ENCODE results near the gene UNC13A.

The UNC13A gene

DNA sequence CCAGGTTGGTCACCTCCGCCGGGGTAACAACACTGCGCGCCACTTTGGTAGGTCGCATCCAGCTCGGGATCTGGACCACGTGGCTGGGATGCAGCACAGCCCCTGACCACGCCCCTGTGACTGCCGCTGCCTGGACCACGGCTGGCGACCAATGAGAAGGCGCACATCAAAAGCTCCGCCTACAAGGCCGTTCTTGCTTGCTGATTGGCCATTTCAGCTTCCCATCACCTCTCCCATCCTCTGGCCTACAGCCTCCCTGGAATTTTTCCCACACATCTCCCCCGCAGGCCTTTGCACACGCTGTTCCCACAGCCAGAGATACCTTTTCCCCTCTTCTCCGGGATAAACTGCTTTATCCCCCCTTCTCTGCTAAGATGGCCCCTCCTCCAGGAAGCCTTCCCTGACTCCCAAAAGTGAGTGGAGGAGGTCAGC, 18.6 kb upstream of the UNC13A start:
- DNase-seq (ENCODE audit: low spot score): no peak

DNA sequence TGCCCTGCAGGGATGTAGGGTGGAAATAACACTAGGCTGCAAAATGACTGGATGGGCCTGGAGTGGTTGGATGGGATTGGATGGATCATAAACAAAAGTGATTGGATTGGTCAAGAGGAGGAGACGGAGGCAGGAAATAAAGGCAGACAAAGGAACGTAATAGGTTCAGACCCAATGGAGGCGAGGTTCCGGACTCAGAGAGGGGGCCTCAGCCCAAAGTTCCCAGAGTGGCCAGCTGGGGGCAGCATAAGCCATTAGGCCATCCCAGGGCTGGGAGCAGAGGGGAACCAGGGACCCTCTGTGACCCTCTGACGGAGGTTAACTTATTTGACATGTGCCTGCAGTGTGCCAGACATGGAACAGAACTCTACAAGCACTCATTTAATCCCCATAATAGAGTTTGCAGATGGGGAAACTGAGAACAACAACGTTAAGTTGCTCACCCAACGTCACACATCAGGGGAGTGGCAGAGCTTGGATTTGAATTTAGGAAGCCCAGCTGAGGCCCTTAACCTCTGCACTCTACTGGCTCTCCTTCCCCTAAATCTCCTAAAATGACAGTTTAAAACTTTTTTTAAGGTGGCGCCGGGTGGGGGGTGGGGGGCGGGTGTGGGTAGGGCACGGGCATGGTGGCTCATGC, 15.8 kb upstream of the UNC13A start:
- peak; percentile 57 for DNase-seq (ENCODE audit: low spot score)

DNA sequence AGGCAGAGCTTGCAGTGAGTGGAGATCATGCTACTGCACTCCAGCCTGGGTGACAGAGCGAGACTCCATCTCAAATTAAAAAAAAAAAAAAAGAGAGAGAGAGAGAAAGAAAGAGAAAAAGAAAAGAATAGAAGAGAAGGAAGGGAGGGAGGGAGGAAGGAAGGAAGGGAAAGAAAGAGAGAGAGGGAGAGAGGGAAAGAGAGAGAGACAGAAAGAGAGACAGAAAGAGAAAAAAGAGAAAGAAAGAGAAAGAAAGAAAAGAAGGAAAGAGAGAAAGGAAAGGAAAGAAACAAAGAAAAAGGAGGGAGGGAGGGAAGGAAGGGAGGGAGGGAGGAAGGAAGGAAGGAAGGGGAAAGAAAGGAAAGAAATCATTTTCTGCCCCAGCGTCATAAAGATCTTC, 7.0 kb upstream of the UNC13A start:
- DNase-seq (ENCODE audit: low spot score): no peak

DNA sequence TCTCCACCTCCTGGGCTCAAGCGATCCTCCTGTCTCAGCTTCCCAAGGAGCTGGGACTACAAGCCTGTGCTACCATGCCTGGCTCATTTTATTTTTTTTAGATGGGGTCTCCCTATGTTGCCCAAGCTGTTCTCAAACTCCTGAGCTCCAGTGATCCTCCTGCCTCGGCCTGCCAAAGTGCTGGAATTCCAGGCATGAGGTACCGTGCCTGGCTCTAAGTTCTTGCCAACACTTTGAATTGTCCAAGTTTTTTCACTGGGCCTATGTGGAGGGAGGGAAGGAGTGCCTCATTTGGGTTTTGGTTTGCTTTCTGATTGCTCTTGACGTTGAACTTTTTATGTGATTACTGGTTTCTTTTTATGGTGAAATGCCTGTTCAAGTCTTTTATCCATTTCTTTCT, 4.4 kb upstream of the UNC13A start:
- no peak for DNase-seq (ENCODE audit: low spot score)

DNA sequence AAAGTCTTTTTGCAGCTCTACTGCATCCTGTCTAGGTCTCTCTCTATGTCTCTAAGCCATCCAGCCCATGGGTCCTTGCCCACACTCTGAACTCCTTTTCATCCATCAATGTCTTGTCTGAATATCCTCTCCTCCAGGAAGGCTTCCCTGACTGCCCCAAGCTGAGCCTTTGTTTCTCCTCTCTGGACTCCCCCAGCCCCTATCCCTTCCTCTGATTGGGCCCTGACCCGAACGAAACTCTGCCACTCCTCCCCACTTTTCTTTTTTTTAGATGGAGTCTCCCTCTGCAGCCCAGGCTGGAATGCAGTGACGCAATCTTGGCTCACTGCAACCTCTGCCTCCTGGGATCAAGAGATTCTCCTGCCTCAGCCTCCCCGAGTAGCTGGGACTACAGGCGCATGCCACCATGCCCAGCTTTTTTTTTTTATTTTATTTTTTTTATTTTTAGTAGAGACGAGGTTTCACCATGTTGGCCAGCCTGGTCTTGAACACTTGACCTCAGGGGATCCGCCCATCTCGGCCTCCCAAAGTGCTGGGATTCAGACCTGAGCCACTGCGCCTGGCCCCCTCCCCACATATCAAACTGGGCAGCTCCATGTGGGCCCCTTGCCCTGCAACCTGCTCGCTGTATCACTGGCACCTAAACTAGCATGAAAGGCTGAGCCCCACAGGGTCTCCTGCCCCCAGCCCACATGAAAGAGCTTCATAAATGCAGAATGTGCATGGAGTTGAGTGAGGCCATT, 870 bp upstream of the UNC13A start:
- no peak for DNase-seq (ENCODE audit: low spot score)

DNA sequence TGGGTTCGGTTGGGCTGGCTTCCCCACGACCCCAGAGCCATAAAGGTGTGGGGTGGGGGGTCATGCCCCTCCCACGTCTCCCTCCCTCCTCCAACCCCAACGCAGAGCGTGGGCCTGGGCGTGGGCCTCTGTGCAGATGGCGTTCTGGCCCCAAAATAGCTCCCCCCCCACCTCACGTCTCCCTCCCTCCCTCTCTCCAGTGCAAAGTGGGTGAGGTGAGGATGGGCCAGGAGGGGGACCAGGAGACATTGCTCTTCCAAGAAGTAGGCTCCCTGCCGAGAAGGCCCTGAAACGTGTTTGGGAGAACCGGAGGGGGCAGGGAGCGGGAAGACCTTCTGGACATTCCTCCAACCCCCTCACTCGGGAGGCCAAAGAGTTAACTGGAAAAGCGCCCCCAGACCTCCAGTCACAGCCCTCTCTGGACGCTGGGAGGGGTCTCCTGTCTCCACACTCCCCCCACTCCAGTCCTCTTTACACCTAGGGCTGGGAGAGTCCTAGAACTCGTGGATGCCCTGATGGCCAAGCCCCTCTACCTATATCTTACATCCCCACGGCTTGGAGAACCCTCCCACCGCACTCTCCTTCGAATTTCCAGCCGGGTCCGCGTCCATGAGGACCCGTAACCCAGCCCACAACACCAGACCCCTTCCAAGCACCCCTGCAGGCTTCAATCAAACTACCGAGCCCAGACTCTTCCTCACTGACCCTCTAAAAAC, 855 bp downstream of the UNC13A start:
- DNase-seq (ENCODE audit: low spot score): no peak

DNA sequence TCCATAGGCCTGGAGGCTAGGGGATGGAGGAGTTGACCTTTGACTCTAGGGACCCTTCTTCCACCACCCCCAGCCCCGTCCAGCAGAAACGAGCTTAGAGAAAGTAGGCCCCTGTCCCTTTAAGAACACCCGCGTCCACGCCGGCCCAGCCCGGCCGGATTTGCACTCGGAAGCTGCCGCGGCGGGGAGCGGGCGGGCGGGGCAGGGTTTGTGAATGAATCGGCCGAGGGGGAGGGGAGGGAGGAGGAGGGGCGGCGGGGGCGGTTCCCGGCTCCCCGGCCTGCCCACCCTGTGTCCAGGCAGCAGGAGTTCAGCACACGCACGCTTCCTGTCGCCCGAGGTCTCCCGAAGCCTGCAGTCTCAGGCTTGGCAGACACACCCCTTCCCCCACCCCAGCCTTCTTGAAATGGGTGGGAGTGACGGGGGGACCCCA, 1.5 kb downstream of the UNC13A start:
- DNase-seq (ENCODE audit: low spot score): no peak

DNA sequence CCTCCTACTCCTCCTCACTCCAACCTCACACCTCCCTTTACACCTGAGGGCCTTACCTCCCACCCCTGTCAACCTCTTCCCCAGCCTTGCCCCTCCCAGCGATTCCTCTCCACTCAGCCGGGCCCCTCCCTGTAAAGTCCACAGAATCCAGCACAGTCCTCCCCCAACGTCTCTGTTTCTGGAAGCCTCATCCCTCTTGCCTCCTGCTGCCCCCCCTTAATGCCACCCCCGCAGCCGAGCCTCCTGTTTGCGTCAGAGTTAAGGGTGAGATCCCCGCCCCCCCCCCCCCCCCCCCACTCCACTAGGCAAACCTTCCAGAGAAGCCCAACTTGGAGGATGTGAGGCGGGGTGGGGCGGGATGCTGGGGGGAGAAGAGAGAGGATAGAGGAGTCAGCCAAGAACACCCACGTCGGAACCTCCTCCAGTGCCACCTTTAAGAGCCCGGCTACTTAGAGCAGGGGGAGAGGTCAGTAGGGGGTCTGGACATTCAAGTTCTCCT, 2.1 kb downstream of the UNC13A start:
- no peak for DNase-seq (ENCODE audit: low spot score)

DNA sequence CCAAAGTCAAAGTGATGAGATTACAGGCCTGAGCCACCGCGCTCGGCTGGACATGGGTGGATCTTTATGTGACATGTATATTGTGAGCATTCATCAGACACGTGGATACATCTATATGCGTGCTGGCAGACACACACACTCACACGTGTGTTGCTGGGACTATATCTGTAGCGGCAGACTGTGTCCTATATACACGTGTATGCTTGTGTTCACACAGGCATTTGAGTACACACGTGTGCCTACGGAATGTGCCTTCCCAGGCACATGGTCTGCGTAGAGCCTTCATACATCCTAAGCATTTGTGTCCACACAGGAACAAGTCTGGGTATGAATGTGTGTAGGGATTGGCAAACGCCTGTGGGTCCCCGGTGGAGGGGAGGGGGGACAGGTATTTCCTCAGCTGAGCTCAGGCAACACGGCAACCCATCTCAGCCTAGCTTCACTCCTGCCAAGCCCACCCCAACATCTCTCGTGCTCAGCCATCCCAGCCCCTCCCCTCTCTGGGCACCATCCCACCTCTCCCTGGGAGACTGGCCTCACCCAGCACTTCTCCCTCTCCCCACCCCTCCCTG, 2.6 kb downstream of the UNC13A start:
- no peak for DNase-seq (ENCODE audit: low spot score)

DNA sequence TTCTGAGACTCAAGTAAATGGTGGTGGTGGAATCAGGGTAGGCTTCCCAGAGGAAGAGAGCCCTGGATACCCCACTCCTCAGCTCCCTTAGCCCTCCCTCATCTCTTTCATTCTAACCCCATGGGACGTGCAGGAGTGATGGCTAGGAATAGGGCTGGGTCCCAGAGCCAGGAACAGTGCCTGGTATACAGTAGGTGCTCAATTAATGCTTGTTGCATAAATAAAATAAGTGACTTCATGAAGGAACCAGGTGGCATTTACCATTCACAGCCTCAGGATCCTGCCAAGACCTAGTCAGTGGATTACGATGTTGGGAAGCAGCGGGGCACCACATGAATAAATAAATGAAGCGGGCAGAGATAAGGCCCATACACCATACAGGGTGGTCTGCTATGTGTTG, 3.9 kb downstream of the UNC13A start:
- DNase-seq (ENCODE audit: low spot score): no peak

DNA sequence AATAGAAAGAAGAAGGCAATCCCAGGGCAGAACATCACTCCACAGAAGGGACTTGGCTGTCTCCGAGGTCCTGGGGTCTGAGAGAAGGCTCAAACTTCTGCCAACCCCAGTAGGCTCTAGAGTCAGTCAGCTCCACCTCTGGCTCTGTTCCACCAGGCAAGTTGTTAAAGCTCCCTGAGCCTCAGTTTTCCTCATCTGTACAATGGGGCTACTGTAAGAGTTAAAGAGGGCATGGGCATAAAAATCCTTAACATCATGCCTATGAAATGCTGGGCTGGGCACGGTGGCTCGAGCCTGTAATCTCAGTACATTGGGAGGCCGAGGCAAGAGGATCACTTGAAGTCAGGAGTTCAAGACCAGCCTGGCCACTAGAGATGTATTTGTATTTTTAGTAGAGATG, 5.1 kb downstream of the UNC13A start:
- no peak for DNase-seq (ENCODE audit: low spot score)

DNA sequence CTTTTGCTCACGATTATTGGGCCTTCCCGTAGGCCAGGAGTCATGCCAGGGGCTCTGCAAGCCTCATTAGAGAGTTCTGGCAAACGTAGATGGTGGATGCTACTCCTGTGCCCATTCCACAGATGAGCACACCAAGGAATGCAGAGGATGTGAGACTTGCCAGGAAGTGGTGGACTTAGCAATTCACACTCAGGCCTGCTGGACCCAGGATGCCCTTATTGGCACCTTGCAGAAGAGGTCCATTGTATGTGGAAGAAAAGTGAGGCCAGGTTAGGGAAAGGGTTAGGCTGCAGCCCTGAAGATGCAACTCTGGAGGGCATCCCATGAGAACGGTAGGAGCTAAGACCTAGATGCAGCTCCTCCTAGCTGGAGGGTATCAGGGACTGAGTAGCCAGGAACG, 5.9 kb downstream of the UNC13A start:
- DNase-seq (ENCODE audit: low spot score): no peak

DNA sequence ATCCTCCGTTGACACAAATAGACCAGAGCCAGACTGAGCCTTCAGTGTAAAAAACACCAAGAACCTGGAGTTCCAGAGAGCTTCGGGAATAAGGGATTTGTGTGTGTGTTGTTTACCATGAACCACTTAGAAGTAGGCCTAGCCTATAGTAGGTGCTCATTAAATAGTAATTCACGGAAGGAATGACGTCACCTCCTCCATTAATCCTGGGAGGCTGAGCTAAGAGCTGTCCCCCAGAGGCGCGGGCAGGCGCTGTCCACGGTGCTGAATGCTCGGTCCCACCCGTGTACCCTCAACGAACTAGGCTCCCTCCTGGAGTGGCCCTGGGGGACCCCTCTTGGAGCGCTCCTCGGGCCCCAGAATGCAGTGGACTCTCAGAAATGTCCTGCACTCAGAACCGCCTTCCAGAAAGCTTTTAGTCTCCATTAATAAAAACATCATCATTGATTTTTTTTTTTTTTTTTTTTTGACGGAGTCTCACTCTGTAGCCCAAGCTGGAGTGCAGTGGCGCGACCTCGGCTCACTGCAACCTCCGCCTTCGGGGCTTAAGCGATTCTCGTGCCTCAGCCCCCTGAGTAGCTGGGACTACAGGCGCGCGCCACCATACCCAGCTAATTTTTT, 6.5 kb downstream of the UNC13A start:
- DNase-seq (ENCODE audit: low spot score): peak; percentile 6

DNA sequence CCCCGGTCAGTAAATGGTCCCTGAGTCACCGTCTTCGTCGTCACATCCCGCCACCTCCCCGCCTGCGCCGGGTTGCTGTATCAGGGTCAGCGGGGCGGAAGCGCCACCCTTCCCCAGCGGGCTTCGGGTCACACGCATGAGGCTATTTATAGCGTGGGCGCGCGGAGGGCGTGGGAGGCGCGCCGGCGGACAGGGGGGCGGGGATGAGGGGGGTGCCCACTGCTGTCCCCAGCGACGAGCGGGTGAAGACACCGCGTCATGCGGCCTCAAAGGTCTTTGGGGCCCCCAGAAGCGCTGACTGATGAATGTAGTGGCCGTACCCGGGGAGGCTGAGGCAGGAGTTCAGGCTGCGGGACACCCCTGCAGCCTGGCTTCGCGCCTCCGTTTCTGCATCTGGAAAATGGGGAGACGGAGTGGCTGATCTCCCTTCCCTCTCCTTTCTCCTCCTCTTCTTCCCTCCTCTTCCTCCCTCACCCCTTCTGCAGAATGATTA, 7.9 kb downstream of the UNC13A start:
- DNase-seq (ENCODE audit: low spot score): no peak

DNA sequence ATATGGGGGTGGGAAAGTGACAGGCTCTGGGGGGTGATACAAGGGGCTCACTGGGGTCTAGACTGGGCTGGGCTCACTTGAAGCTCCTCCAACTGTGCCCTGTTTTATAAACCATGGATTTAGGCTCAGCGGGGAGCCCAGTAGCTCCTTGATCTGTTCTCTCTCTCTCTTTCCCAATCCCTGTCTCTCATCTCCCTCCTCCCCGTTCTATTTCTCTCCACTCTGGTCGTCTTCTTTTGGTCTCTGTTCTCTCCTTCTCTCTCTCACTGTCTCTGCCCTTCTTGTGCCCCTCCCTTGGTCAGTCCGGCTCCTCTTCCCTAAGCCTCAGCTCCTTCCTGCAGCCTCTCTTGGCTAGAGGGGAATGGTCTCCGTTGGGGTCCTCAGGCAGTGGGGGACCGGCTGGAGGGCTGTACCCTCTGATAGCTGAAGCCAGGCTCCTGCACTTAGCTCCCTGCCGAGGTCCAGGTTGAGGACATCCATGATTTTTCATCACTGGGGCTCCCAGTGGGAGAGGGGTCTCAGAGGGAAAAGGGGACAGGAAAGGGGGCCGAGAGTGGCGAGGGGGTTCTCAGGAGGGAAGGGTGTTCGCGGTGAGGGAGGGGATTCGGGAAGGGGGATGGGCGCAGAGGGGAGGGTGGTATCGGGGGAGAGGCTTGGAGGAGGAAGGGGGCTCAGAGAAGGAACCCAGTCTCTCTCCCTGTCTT, 8.5 kb downstream of the UNC13A start:
- no peak for DNase-seq (ENCODE audit: low spot score)

DNA sequence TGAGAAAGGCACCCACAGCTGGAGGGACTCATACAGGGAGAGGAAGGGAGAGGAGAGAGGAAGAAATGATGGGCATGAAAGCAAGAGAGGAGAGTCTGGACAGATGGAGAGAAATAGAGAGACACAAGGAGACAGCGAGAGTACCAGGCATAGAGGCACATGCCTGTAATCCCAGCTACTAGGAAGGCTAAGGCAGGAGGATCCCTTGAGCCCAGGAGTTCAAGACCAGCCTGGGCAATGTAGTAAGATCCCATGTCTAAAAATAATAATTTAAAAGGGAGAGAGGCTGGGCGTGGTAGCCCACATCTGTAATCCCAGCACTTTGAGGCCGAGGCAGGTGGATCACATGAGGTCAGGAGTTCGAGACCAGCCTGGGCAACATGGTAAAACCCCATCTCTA, 9.3 kb downstream of the UNC13A start:
- DNase-seq (ENCODE audit: low spot score): no peak

DNA sequence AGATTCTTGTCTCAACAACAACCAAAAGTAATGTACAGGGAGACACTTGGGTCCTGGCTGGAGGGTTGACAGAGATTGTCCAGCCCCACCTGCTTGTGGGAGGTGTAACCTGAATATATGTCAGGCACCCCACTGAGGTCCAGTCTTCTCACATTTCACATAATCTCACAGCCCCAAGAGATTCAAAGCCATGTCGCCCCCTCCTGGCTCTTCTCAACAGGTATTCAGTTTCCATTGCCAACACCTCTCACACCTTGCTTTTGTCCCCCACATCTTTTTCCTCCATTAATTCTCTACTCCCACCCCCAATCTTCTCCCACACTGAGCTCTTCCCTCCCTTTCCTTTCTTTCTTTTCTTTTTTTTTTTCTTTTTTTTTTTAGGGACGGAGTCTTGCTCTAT, 11.2 kb downstream of the UNC13A start:
- no peak for DNase-seq (ENCODE audit: low spot score)

DNA sequence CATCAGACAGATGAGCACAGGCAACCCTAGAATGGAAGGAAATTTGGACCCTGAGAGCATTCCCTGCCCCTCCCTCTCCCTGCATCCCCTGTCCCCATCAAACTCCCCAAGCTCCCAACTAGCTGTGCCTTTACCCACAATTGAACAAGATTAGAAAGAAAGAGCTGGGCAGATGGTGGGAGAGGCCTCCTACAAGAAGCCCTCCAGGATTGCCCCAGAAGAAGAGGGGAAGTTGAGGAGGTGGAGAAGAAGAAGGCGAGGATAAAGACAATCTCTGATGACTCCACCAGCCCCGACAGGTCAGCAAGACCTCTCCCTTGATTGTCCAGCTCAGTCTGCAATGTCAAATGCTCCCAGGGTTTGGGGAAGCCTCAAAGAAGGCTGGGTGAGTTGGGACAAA, 11.9 kb downstream of the UNC13A start:
- no peak for DNase-seq (ENCODE audit: low spot score)

DNA sequence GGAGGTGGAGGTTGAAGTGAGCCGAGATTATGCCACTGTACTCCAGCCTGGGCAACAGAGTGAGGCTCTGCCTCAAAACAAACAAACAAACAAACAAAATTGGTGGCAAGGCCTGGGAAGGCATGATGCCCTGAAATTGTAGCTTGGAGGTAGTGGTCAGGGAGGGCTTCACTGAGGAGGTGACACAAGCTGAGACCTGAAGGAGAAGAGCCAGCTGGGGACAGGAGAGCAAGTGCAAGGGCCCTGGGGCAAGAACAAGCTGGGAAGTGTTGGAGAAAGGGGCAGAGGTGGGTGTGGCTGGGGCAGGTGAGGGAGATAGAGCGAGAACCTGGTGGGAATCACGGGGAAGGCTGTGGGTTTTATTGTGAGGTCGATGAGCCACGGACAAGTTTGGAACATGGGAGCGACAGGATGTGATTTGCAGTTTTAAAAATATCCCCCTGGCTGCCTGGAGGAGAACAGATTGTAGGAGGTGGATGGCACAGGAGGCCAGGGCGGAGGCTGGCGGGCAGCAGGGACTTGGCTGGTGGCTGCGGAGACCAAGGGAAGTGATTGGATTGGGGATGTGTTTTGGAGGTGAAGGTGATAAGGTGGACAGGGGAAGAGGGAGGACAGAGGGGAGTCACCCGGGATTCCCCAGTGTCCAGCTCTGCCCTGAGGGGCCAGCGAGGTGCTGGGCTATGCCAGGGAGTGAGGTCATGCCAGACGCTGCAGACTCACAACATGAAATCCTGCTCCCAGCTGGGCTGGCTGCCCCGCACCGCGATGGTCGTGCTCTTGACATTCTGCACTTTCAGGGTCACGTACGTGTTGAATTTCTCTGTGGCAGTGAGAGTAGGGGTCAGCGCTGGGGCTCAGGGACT, 14.0 kb downstream of the UNC13A start:
- DNase-seq (ENCODE audit: low spot score): no peak

DNA sequence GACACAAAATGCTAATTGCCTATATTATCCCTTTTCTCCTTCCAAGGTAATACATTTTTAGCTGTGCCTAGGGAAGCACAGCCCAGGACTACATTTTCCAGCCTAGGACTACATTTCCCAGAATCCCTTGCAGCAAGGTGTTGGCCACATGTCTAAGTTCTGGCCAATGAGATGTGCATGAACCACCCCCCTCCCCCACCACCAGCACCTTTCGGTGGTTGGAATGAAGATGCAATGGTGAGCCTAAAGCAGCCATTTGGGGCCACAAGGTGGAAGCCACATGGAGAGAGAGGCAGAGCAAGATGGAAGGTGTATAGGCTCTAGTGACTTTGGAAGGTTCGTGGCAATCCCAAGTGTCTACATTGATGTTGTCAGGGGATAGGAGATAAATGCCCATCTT, 16.2 kb downstream of the UNC13A start:
- peak; percentile 37 for DNase-seq (ENCODE audit: low spot score)

Measured in hematopoietic multipotent progenitor cell treated with erythropoietin and hydrocortisone succinate and interleukin-3 and kit ligand, for 15 days (in vitro differentiated cells).